Measurements from ENCODE around the gene GARIN5A.

GRCh38 chr19:50459638-50460037 lies 17.0 kb downstream of the GARIN5A start:
- TF ChIP-seq, protein P1, sequence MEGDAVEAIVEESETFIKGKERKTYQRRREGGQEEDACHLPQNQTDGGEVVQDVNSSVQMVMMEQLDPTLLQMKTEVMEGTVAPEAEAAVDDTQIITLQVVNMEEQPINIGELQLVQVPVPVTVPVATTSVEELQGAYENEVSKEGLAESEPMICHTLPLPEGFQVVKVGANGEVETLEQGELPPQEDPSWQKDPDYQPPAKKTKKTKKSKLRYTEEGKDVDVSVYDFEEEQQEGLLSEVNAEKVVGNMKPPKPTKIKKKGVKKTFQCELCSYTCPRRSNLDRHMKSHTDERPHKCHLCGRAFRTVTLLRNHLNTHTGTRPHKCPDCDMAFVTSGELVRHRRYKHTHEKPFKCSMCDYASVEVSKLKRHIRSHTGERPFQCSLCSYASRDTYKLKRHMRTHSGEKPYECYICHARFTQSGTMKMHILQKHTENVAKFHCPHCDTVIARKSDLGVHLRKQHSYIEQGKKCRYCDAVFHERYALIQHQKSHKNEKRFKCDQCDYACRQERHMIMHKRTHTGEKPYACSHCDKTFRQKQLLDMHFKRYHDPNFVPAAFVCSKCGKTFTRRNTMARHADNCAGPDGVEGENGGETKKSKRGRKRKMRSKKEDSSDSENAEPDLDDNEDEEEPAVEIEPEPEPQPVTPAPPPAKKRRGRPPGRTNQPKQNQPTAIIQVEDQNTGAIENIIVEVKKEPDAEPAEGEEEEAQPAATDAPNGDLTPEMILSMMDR (IDR thresholded peaks at IDR 0.05) = no peak
- no peak for TF ChIP-seq POLR2A (IDR thresholded peaks at IDR 0.05)
- TF ChIP-seq POLR2AphosphoS5 (IDR thresholded peaks at IDR 0.05; ENCODE audit: insufficient read depth in 1 of 2, low read depth in 1 of 2) = no peak
